Stimulated activated CD4-positive, alpha-beta T cell treated with anti-CD3 and anti-CD28 coated beads, Interleukin-1b, Interleukin-23, amount 100 ng/mL, for 48 hours (primary cell): ENCODE data around the gene TACSTD2.
"Not testable (repeated sequence)": the region's sequence is repeated elsewhere in the genome, so short reads cannot be mapped to it uniquely, and the experiment has no call there.

Experiments used
- DNase-seq: peaks from one replicate; pipeline ENCODE4 v3.0.0-alpha.2; 2020

Gene TACSTD2

GRCh38 chr1:58576727-58577653 is at the start of gene TACSTD2:
TSS of gene TACSTD2 (minus strand) at chr1:58577252. CDS start at chr1:58577156, 96 bp downstream.
- DNase-seq = no peak

GRCh38 chr1:58626293-58626692 is 49.2 kb upstream of the TACSTD2 start:
- DNase-seq = no peak

- DNase-seq = not testable (repeated sequence)
Observed at GRCh38 chr1:58623259-58623658, 46.2 kb upstream of the TACSTD2 start.

- no peak for DNase-seq
Observed at GRCh38 chr1:58622571-58622970, 45.5 kb upstream of the TACSTD2 start.

GRCh38 chr1:58621391-58621790 is 44.3 kb upstream of the TACSTD2 start:
- no peak for DNase-seq

- DNase-seq = no peak
Observed at GRCh38 chr1:58620926-58621325, 43.9 kb upstream of the TACSTD2 start.

GRCh38 chr1:58620259-58620658 is 43.2 kb upstream of the TACSTD2 start:
- no peak for DNase-seq

GRCh38 chr1:58619286-58620054 is 42.4 kb upstream of the TACSTD2 start:
- DNase-seq = no peak

- no peak for DNase-seq
Observed at GRCh38 chr1:58618303-58618702, 41.3 kb upstream of the TACSTD2 start.

GRCh38 chr1:58611861-58612385 is 34.9 kb upstream of the TACSTD2 start:
- DNase-seq = no peak

GRCh38 chr1:58608945-58609344 is 31.9 kb upstream of the TACSTD2 start:
- DNase-seq = no peak

GRCh38 chr1:58608297-58608696 is 31.2 kb upstream of the TACSTD2 start:
- DNase-seq = no peak

GRCh38 chr1:58607391-58607790 is 30.3 kb upstream of the TACSTD2 start:
- no peak for DNase-seq

- DNase-seq = not testable (repeated sequence)
Observed at GRCh38 chr1:58601921-58602320, 24.9 kb upstream of the TACSTD2 start.

GRCh38 chr1:58597996-58598395 is 20.9 kb upstream of the TACSTD2 start:
- DNase-seq = no peak

GRCh38 chr1:58597076-58597475 is 20.0 kb upstream of the TACSTD2 start:
- no peak for DNase-seq

- no peak for DNase-seq
Observed at GRCh38 chr1:58596631-58597052, 19.6 kb upstream of the TACSTD2 start.

GRCh38 chr1:58594546-58594945 is 17.5 kb upstream of the TACSTD2 start:
- DNase-seq = no peak

GRCh38 chr1:58592522-58593134 is 15.6 kb upstream of the TACSTD2 start:
- no peak for DNase-seq

- no peak for DNase-seq
Observed at GRCh38 chr1:58591806-58592205, 14.8 kb upstream of the TACSTD2 start.

GRCh38 chr1:58590019-58590418 is 13.0 kb upstream of the TACSTD2 start:
- DNase-seq = no peak

GRCh38 chr1:58588396-58588795 is 11.3 kb upstream of the TACSTD2 start:
- DNase-seq = no peak

GRCh38 chr1:58587667-58588066 is 10.6 kb upstream of the TACSTD2 start:
- DNase-seq = no peak
